Activated CD4-positive, alpha-beta T cell treated with anti-CD3 and anti-CD28 coated beads for 24 hours (primary cell): ENCODE measurements around the gene EFCAB8.
"Not testable (repeated sequence)": the region's sequence is repeated elsewhere in the genome, so short reads cannot be mapped to it uniquely, and the experiment has no call there.

ENCODE experiments used
- DNase-seq, 2 donors: peaks; one replicate each; pipeline ENCODE4 v3.0.0-alpha.2; 2020; ENCODE audit warnings: low read depth in 2 of 2

Gene EFCAB8

GRCh38 chr20:32909896-32910571 lies 51.3 kb downstream of the EFCAB8 start:
- DNase-seq = no peak

DNA sequence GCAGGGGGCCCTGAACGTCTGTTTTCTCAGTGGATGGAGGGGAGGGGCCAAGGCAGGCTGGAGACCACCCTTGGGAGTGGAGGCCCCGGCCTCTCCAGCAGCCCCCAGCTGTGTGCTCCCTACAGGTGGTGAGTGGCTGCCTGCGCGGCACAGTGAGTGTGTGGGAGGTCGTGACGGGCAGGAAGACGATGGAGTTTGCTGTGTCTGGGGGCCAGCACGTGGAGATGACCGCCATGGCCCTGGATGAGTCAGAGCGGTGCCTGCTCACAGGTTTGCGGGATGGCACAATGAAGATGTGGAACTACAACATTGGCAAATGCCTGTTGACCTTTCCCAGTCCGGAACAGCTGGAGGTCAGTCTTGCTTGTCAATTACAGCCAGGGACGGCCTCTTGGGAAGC lies 52.6 kb downstream of the EFCAB8 start:
- no peak for DNase-seq

- no peak for DNase-seq
Observed at GRCh38 chr20:32912688-32913087, 54.0 kb downstream of the EFCAB8 start.

GRCh38 chr20:32914031-32914430 lies 55.3 kb downstream of the EFCAB8 start:
- DNase-seq = no peak

- DNase-seq = no peak
Observed at GRCh38 chr20:32917191-32917950, 58.6 kb downstream of the EFCAB8 start.

DNA sequence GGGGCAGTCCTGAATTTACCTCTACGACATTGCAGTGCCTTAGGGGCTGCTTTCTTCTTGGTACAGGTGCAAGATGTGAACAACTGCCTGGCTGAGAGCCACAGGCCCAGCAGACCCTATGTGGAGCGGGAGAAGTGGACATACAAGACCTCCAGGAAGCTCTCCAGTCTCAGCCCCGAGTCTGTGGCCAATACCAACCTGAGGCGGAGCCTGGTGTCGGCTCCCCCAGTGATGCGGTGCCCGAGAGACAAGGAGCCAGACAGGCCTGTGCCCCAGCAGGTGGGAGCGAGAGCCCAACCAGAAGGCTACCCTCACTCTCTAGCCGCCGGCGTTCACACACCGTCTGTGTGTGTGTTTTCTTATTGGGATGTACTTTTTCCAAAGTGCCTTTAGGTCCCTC lies 59.6 kb downstream of the EFCAB8 start:
- no peak for DNase-seq

- no peak for DNase-seq
Observed at GRCh38 chr20:32918751-32919150, 60.0 kb downstream of the EFCAB8 start.

DNA sequence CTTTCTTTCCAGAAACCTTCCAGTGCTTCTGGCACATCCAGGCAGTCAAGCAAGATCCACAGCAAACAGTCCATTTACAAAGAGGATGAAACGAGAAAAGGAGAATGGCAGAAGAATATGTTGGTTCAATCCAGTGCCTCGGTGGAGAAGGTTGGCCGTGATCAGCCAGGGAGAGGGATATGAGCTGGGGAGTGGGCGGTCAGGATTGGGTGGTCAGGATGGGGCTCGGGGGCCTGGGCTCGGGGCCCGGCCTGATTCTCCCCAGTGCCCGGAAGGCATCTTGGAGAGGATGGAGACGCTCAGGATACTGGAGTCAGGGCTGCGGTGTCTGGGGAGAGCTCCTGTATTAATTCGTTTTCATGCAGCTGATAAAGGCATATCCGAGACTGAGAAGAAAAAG lies 61.3 kb downstream of the EFCAB8 start:
- DNase-seq = no peak

GRCh38 chr20:32920530-32921298 lies 62.0 kb downstream of the EFCAB8 start:
- DNase-seq = no peak

DNA sequence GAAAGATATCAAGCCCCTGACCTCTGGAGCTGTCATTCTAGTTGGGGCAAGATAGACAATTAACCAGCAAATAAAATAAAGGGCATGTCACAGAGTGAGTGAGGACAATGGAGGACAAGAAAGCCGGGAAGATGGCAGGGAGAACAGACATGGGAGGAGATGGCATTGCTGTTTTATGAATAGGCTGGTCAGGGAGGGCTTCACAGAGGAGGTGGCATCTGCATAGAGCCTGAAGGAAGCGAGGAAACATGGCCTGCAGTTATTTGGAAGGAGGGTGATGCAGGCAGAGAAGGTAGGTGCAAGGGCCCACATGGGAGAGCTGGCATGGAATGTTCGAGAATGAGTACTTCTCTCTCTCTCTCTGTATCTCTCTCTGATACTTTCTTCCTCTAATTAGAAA lies 63.7 kb downstream of the EFCAB8 start:
- no peak for DNase-seq

DNA sequence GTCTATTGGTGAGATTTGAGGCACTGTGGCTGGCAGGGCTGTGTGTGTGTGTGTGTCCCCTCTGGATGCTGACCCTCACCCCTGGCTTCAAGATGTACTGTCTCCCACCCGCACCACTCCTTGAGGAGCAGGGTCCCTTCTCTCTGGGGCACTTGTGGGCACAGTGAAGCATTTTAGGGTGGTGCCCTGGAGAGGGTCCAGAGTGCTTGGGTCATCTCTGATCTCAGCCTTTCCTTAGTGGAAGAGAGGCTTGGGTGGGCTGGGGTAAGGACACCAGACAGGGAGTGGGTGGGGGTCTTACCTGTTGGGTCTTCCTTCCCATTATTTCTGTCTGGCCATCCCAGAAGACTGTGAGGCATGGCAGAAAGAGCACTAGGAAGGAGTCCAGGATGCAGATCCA lies 66.1 kb downstream of the EFCAB8 start:
- DNase-seq = no peak

DNA sequence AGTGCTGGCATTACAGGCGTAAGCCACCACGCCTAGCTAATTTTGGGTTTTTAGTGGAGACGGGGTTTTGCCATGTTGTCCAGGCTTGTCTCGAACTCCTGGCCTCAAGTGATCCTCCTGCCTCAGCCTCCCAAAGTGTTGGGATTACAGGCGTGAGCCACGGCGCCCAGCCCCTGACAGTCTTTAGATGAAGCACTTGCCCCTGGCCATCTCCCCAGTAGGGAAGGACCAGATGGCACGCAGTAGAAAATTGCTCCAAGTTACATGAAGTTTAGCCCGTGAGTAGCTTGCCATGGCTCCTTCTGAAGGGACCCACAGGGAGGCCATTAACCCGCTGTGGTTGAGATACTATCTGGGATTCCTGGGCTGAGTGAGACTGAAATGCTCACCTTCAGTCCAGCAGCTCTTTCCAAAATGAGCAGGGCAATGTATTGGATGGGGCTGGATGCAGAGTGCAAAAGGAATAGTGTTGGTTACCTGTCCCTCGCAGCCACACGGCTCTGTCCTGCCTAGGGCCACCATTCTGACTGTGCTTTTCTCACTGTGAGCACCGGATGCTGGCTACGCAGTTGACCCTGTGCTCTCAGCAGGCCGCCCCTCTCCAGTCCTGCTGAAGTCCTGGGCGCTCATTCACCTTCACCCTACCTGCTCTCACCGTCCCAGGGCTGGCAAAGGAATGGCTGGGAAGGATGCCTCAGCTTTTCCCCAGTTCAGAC lies 66.9 kb downstream of the EFCAB8 start:
- DNase-seq = no peak

DNA sequence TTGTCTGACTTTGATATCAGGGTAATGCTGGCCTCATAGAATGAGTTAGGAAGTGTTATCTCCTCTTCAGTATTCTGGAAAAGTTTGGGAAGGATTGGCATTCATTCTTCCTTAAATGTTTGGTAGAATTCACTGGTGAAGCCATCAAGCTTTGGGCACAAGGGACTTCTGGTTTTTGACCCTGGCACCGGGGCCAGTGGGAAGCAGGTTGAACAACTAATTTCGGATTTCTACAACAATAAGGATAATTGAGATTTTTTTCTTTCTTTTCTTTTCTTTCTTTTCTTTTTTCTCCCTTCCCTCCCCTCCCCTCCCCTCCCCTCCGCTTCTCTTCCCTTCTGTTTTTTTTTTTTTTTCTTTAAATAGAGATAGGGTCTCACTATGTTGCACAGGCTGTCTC lies 70.4 kb downstream of the EFCAB8 start:
- no peak for DNase-seq

DNA sequence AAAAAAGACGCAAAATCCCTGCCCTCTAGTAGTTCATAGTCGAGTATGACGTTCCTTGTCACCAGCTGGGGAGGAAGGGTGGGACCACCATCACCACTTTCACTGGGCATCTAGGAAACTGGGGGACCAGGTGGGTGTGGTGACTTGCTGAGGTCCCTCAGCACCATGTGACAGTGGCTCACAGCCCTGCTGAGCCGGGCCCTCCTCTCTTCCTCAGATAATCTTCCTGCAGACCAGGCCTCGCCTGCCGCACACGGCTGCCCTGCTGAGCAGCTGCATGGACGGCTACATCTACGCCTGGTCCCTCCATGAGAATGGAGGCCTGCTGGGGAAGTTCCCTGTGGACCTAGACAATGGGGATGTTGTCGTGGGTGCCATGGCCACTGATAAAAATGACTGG lies 71.5 kb downstream of the EFCAB8 start:
- no peak for DNase-seq

DNA sequence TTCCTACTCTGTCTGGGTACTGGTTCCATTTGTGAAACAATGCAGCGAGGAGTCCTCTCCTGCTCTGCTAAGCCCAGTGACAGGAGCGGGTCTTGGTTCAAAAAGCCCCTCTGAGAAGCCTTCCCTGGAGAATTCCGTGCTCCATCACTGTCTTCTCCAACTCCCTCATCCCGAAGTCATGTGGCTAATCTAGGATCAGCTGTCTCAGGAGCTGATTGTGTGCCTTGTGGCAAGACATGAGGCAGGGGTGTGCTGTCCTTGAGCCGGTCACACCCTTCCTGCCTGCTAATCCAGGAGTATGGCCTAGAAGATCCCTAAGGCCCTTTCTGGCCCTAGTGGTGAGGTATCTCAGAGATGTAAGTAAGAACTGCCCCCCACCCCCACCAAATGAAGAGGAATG lies 72.0 kb downstream of the EFCAB8 start:
- no peak for DNase-seq

DNA sequence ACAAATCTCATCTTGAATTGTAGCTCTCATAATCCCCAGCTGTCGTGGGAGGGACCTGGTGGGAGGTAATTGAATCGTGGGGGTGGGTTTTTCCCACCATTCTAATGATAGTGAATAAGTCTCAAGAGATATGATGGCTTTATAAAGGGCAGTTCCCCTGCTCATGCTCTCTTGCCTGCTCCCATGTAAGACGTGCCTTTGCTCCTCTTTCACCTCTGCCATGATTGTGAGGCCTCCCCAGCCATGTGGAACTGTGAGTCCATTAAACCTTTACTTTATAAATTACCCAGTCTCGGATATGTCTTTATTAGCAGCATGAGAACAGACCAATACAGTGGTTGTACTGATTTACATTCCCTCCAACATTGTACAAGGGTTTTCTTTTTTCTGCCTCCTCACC lies 75.9 kb downstream of the EFCAB8 start:
- no peak for DNase-seq

GRCh38 chr20:32941155-32941885 lies 82.6 kb downstream of the EFCAB8 start:
- no peak for DNase-seq

DNA sequence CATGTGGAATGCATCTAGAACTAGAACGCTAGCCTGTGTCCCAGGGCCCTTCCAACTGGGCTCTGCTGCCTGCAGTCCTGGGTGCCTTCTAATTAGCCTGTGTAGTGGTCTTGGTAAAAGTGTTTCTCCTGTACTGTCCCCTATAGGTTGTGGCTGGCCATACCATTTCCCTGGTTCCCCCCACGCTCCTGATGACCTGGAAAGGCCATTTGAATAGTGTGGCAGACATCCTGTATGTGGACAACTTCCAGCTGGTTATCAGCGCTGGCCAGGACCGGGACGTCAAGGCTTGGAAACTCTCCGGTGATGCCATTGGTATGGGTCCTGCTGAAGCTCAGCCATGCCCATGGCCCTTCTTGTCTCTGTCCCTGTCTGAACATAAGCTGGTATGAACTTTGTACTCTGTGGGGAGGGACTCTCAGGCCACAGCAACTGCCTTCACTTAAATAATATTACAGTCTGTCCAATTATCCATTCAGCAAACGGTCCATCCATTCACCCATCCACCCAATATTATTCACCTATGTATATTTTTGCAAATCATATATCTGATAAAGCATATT lies 84.8 kb downstream of the EFCAB8 start:
- no peak for DNase-seq

GRCh38 chr20:32945710-32946221 lies 87.0 kb downstream of the EFCAB8 start:
- no peak for DNase-seq

- no peak for DNase-seq
Observed at GRCh38 chr20:32946629-32947028, 87.9 kb downstream of the EFCAB8 start.

DNA sequence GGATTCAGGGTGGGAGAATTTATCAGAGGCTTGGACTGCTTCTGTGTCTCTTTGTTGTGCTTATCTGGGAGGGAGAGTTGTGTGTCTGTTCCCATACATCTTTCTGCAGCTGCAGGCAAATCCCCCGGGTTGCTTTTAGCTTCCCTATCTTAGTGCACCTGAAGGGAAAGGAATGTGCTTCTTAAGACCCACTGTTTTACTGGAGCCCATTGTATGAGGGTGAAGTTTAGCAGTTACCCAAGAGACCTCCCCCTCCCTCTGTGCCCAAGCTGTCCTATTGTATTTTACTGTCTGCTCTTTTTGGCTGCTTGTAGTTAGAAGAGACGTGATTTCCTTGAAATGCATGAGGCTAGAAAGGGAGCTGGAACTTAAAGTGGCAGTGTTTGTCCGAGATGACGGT lies 91.8 kb downstream of the EFCAB8 start:
- DNase-seq = not testable (repeated sequence)
